ENCODE data around the gene FRMD1. TPM values are rescaled to one million over a fixed set of nuclear protein-coding genes. Genes with fewer than 3 reads are reported as not detected.

Gene FRMD1
- polyA plus RNA-seq, 1 donor from 2014 or later = not detected

GRCh38 chr6:168117942-168118341, 38.9 kb upstream of the FRMD1 start:
- no peak overlapping the region for H3K27ac Mint-ChIP-seq
- peaks cover 3% of the 10 kb centered on the region for H3K27me3 Mint-ChIP-seq
- peaks cover 0 to 3% (median 2%) of the 10 kb centered on the region in 3 donors for H3K9me3 Mint-ChIP-seq
- peaks cover 2% of the 10 kb centered on the region for H3K36me3 Mint-ChIP-seq
- no peak overlapping the region for H3K4me3 Mint-ChIP-seq
- no peaks in the 10 kb centered on the region for H3K4me1 Mint-ChIP-seq

DNA sequence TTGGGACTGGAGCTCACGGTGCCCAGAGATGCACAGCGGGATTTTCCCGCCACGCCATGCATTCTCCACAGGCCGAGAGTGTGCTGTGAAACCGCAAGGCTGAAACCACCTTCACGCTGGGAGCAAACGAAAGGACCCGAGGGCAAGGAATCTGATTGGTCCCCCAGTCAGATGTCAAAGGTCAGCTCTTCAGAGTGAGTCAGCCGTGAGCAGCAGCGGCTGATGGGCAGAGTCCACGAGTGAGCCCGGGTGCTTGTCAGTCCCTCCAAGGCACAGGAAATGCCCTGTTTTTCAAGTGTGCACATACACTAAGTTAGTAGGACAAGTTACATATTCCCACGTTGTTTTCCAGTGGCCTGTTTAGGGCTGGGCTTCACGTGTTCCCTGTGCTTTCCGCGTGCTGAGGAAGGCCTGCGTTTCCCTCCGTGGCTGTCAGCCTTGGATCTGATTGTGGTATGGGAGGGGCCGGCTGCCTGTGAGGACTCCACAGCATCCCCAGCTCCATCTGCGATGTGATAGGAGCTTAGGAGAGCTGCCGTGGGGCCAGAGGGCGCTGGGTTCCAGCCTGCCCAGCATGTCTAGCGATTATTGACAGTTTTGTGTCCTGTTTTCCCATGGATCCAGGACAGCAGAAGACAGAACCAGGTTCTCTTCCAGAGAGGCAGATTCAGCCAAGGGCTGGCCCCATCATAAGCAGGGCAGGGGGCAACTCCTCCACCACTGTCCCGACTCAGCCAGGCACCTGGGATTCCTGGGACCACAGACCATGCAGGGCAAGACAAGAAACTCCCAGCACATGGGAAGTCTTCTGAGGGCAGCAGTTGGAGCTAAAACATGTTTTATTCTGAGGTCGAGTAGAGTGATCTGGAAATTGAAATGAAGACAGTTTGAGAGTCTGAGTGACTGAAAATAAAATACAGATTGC, 38.2 kb upstream of the FRMD1 start:
- no peaks in the 10 kb centered on the region for H3K4me1 Mint-ChIP-seq
- H3K27me3 Mint-ChIP-seq = no peaks in the 10 kb centered on the region
- H3K9me3 Mint-ChIP-seq = peaks cover 0 to 3% (median 0%) of the 10 kb centered on the region in 3 donors
- H3K36me3 Mint-ChIP-seq = no peaks in the 10 kb centered on the region
- H3K27ac Mint-ChIP-seq = no peak overlapping the region
- no peak overlapping the region for H3K4me3 Mint-ChIP-seq

- Mint-ChIP-seq H3K4me1 (no peaks in the 10 kb centered on the region), H3K36me3 (no peaks in the 10 kb centered on the region), H3K9me3 (peaks cover 0 to 3% (median 0%) of the 10 kb centered on the region in 3 donors), H3K27me3 (no peaks in the 10 kb centered on the region), H3K27ac (no peak overlapping the region), H3K4me3 (no peak overlapping the region)
Measured at GRCh38 chr6:168116438-168116974, 37.5 kb upstream of the FRMD1 start.

DNA sequence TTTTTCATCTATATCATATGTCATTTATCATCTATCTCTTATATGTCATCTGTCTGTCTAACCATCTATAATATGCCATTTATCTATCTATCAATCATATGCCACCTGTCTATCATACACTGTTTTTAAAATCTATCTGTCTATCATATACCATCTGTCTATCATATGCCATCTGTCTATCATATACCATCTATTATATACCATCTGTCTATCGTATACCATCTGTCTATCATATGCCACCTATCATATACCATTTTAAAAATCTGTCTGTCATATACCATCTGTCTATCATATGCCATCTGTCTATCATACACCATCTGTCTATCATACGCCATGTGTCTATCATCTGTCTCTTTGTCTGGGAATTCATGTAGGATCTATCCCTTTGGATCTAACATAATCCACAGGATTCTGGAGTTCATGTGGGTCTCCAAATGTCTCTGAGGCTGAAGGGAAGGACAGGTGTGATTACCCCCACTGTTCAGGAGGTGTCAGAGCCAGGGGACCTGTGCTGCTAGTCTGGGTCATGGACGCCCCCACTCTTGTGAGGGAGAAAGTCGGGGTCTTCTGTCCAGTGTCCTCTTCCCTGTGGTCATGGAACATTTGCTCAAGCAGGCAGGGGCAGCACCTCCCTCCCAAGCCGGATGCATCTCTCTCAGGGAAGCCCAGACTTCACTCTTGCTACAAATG, 36.9 kb upstream of the FRMD1 start:
- H3K4me3 Mint-ChIP-seq = no peak overlapping the region
- no peak overlapping the region for H3K27ac Mint-ChIP-seq
- H3K9me3 Mint-ChIP-seq = peaks cover 0 to 3% (median 0%) of the 10 kb centered on the region in 3 donors
- no peaks in the 10 kb centered on the region for H3K27me3 Mint-ChIP-seq
- no peaks in the 10 kb centered on the region for H3K36me3 Mint-ChIP-seq
- H3K4me1 Mint-ChIP-seq = no peaks in the 10 kb centered on the region

GRCh38 chr6:168113226-168113625, 34.2 kb upstream of the FRMD1 start:
- Mint-ChIP-seq H3K9me3 (peaks cover 0 to 3% (median 0%) of the 10 kb centered on the region in 3 donors), H3K4me3 (no peak overlapping the region), H3K27me3 (no peaks in the 10 kb centered on the region), H3K36me3 (no peaks in the 10 kb centered on the region), H3K27ac (no peak overlapping the region), H3K4me1 (no peaks in the 10 kb centered on the region)

DNA sequence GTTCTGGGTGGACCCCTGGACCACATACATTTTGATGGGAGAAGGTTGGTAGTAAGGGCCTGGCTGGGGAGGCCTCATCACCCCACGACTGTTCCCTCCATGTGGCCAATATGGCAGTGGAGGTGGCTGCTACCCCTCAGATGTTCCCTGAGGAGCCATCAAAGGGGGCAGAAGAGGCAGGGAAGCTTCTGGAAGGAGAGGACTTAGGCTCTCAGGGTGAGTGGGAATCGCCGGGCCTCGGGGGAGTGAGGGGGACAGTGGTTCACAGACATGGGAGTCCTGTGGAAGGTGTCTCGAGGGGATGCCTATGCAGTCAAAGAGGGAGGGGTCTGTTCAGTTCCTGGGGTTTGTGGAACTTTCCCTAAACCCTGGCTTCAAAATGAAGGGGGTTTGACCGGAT, 32.9 kb upstream of the FRMD1 start:
- no peaks in the 10 kb centered on the region for H3K27me3 Mint-ChIP-seq
- no peaks in the 10 kb centered on the region for H3K36me3 Mint-ChIP-seq
- no peak overlapping the region for H3K27ac Mint-ChIP-seq
- no peaks in the 10 kb centered on the region for H3K4me1 Mint-ChIP-seq
- H3K4me3 Mint-ChIP-seq = no peak overlapping the region
- H3K9me3 Mint-ChIP-seq = peaks cover 0 to 3% (median 0%) of the 10 kb centered on the region in 3 donors

DNA sequence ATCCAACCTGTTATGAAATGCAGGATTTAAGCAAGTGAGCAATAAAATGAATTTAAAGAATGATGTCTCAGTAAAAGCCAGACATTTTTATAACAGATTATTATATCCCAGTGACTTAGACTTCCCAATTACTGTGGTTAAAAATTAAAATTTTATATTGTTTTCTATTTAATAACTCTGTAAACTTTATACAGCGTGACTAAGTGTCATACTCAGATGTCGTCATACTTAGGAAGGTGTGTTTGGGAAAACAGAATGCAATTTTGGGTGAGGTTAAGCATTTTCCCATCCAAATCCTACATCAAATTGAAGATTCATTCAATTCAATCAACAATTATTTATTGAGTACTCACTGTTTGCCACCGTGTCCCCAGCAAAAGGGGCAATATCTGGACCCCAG, 31.4 kb upstream of the FRMD1 start:
- no peaks in the 10 kb centered on the region for H3K4me1 Mint-ChIP-seq
- H3K4me3 Mint-ChIP-seq = no peak overlapping the region
- no peaks in the 10 kb centered on the region for H3K36me3 Mint-ChIP-seq
- H3K9me3 Mint-ChIP-seq = peaks cover 0 to under 1% (median 0%) of the 10 kb centered on the region in 3 donors
- no peaks in the 10 kb centered on the region for H3K27me3 Mint-ChIP-seq
- H3K27ac Mint-ChIP-seq = no peak overlapping the region

GRCh38 chr6:168109171-168109570, 30.2 kb upstream of the FRMD1 start:
- no peaks in the 10 kb centered on the region for H3K4me1 Mint-ChIP-seq
- no peaks in the 10 kb centered on the region for H3K9me3 Mint-ChIP-seq
- peaks cover 2% of the 10 kb centered on the region for H3K27me3 Mint-ChIP-seq
- H3K36me3 Mint-ChIP-seq = no peaks in the 10 kb centered on the region
- no peak overlapping the region for H3K27ac Mint-ChIP-seq
- H3K4me3 Mint-ChIP-seq = no peak overlapping the region

- H3K4me1 Mint-ChIP-seq = peaks cover 0 to 1% (median 0%) of the 10 kb centered on the region in 3 donors
- no peaks in the 10 kb centered on the region for H3K36me3 Mint-ChIP-seq
- H3K4me3 Mint-ChIP-seq = no peak overlapping the region
- peaks cover 9% of the 10 kb centered on the region for H3K27me3 Mint-ChIP-seq
- no peak overlapping the region for H3K27ac Mint-ChIP-seq
- no peaks in the 10 kb centered on the region for H3K9me3 Mint-ChIP-seq
Measured at GRCh38 chr6:168107191-168107983, 28.4 kb upstream of the FRMD1 start.

DNA sequence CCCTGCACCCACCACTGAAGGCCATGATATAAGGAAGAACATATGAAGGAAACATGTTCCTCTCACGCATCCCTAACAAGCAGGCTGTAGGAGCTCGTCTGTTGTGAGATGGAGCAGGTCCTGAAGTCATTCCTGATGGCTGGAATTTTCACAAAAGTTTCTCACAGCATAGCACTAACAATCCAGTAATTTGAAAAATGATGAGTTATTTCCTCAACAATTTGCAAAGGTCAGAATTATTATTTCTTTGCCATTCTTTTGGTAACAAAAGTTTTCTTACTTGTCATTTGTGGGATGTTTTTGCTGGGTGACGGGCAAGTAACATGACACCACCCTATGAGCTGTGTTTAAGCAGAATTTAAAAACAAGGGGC, 27.6 kb upstream of the FRMD1 start:
- H3K36me3 Mint-ChIP-seq = no peaks in the 10 kb centered on the region
- H3K9me3 Mint-ChIP-seq = no peaks in the 10 kb centered on the region
- H3K4me3 Mint-ChIP-seq = no peak overlapping the region

GRCh38 chr6:168105813-168106632, 27.0 kb upstream of the FRMD1 start:
- Mint-ChIP-seq H3K9me3 (no peaks in the 10 kb centered on the region), H3K36me3 (no peaks in the 10 kb centered on the region), H3K4me3 (peak overlapping the region in 1 of 4 donors; percentile 72), H3K4me1 (peaks cover 0 to 1% (median 0%) of the 10 kb centered on the region in 3 donors), H3K27ac (no peak overlapping the region), H3K27me3 (peaks cover 12% of the 10 kb centered on the region)

More for the DNA sequence above, 27.6 kb upstream of the FRMD1 start:
- Mint-ChIP-seq H3K27ac (no peak overlapping the region), H3K4me1 (peaks cover 0 to 1% (median 0%) of the 10 kb centered on the region in 3 donors), H3K27me3 (peaks cover 12% of the 10 kb centered on the region)

DNA sequence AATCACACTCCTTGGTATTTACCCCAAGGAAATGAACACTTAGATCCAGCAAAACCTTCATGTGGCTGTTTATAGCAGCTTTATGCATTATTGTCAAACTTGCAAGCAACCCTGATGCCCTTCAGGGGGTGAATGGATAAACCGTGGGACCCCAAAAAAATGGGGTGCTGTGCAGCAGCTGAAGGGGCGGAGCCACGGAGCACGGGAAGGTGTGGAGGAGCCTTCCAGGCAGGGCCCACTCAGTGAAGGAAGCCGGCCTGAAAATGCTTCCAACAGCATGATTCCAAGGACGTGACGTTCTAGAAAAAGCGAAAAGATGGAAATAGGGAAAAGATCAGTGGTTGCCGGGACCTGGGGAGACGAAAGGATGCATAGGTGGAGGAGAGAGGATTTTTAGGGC, 25.6 kb upstream of the FRMD1 start:
- peaks cover 19% of the 10 kb centered on the region for H3K27me3 Mint-ChIP-seq
- no peaks in the 10 kb centered on the region for H3K36me3 Mint-ChIP-seq
- no peak overlapping the region for H3K27ac Mint-ChIP-seq

DNA sequence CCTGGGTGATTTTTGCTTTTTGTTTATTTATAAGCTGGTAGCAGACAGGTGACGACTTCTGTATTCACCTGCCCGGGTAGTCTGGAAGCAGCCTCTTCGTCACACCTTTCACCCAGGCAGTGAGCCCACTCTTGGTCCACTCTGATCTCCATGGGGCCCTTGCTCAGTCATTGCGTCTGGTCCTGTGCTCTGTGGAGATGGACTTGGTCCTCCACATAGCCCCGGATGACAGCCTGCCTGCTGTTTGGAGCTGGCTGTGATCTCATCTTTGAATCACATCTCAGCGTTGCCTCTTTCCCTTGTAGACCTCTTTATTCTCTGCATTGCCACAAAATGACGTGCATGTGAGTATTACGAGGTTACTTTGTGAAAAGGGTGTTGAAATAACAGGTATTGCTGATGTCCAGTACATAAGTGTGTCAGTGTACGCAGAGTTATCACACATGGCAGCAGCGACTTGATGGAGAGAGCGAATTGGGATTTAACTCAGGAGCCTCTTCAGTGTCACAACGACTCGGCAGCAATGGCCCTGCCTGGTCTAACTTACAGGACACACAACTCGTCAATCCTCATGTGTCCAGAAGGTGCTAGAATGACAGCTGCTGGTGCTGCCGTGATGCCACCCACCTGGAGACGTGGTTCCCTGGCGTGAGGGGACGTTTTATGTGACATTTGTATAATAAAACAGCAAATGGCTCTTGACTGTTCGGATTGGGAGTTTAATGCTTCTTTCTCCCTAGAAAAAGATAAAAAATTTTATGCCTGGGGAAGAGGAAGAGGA, 24.2 kb upstream of the FRMD1 start:
- no peaks in the 10 kb centered on the region for H3K9me3 Mint-ChIP-seq
- no peaks in the 10 kb centered on the region for H3K36me3 Mint-ChIP-seq
- no peak overlapping the region for H3K27ac Mint-ChIP-seq
- H3K4me1 Mint-ChIP-seq = peaks cover 0 to 1% (median 0%) of the 10 kb centered on the region in 3 donors
- no peak overlapping the region for H3K4me3 Mint-ChIP-seq
- peaks cover 20% of the 10 kb centered on the region for H3K27me3 Mint-ChIP-seq

More for the DNA sequence above, 25.6 kb upstream of the FRMD1 start:
- Mint-ChIP-seq H3K4me1 (peaks cover 0 to 1% (median 0%) of the 10 kb centered on the region in 3 donors), H3K9me3 (no peaks in the 10 kb centered on the region), H3K4me3 (no peak overlapping the region)
